Neural cell (in vitro differentiated cells): ENCODE measurements around the gene VPS26C. TPM values are rescaled to one million over a fixed set of nuclear protein-coding genes. Genes with fewer than 3 reads are reported as not detected.

ENCODE experiments used
- H2AFZ ChIP-seq: fragments of 200-600, 300-800 bp; sonication (generic), shearing (Covaris generic); 2 replicates; pipeline ENCODE4 v1.6.0; 2014; ENCODE audit warnings: low read depth, mild to moderate bottlenecking, antibody characterized with exemption, low read length, moderate library complexity
- H3F3A ChIP-seq: fragments of 200-600 bp; shearing (Covaris generic); 2 replicates; pipeline ENCODE4 v1.6.1; 2016; ENCODE audit warnings: mild to moderate bottlenecking, moderate library complexity, mixed read lengths, antibody characterized with exemption, low read length; ENCODE audit not compliant: insufficient read depth, poor library complexity, severe bottlenecking
- H3K27ac ChIP-seq: fragments of 200-600, 300-800 bp; sonication (generic), shearing (Covaris generic); 2 replicates; pipeline ENCODE4 v1.5.1; 2014; ENCODE audit warnings: mild to moderate bottlenecking, low read length, moderate library complexity
- H3K27me3 ChIP-seq: fragments of 300-800, 200-600 bp; sonication (generic), shearing (Covaris generic); 2 replicates; pipeline ENCODE4 v1.6.0; 2014; ENCODE audit warnings: mild to moderate bottlenecking, low read depth, low read length, moderate library complexity; ENCODE audit not compliant: insufficient read depth
- H3K36me3 ChIP-seq: fragments of 300-800, 200-600 bp; sonication (generic), shearing (Covaris generic); 2 replicates; pipeline ENCODE4 v1.5.1; 2014; ENCODE audit warnings: mild to moderate bottlenecking, antibody characterized with exemption, low read length, moderate library complexity; ENCODE audit not compliant: insufficient read depth
- H3K4me2 ChIP-seq: fragments of 300-800, 200-600 bp; sonication (generic), shearing (Covaris generic); 2 replicates; pipeline ENCODE4 v1.6.0; 2014; ENCODE audit warnings: mild to moderate bottlenecking, low read length
- H3K4me3 ChIP-seq: fragments of 300-800, 200-600 bp; sonication (generic), shearing (Covaris generic); 2 replicates; pipeline ENCODE4 v1.5.1; 2014; ENCODE audit warnings: mild to moderate bottlenecking, low read length, moderate library complexity
- H3K79me2 ChIP-seq: fragments of 200-600 bp; shearing (Covaris generic); replicated peaks from 2 replicates; pipeline ENCODE4 v1.6.0; 2014; ENCODE audit warnings: mild to moderate bottlenecking, low read length, moderate library complexity; ENCODE audit not compliant: insufficient read depth
- H3K9ac ChIP-seq: fragments of 300-800, 200-600 bp; sonication (generic), shearing (Covaris generic); 2 replicates; pipeline ENCODE4 v1.6.1; 2016; ENCODE audit warnings: mild to moderate bottlenecking, low read length, mixed read lengths
- H3K9me2 ChIP-seq: fragments of 200-600 bp; shearing (Covaris generic); 2 replicates; pipeline ENCODE4 v1.6.1; 2016; ENCODE audit warnings: mild to moderate bottlenecking, low read length, mixed read lengths; ENCODE audit not compliant: insufficient read depth
- H3K9me3 ChIP-seq: fragments of 200-600, 300-800 bp; sonication (generic), shearing (Covaris generic); 2 replicates; pipeline ENCODE4 v1.6.1; 2016; ENCODE audit warnings: mild to moderate bottlenecking, mixed run types, low read length, moderate library complexity, mixed read lengths
- H4K20me1 ChIP-seq: fragments of 200-600 bp; shearing (Covaris generic); 2 replicates; pipeline ENCODE4 v1.6.1; 2016; ENCODE audit warnings: mild to moderate bottlenecking, mixed run types; ENCODE audit not compliant: insufficient read depth
- CTCF ChIP-seq: fragments of 450-650 bp; IDR thresholded peaks from 2 replicates; pipeline ENCODE4 v1.5.1; 2014; ENCODE audit warnings: antibody characterized with exemption, mild to moderate bottlenecking, moderate library complexity; ENCODE audit not compliant: poor library complexity, severe bottlenecking
- EP300 ChIP-seq: fragments of 450-650 bp; conservative IDR thresholded peaks from 2 replicates; pipeline ENCODE4 v1.6.1; 2014; ENCODE audit warnings: antibody characterized with exemption, mild to moderate bottlenecking, moderate library complexity; ENCODE audit not compliant: poor library complexity, severe bottlenecking
- EZH2 ChIP-seq: fragments of 200-600, 300-800 bp; shearing (Covaris generic), sonication (generic); IDR thresholded peaks from 2 replicates; pipeline ENCODE4 v1.6.1; 2014; ENCODE audit warnings: antibody characterized with exemption, low read length, borderline replicate concordance, mild to moderate bottlenecking; ENCODE audit not compliant: insufficient read depth, poor library complexity, severe bottlenecking
- MXI1 ChIP-seq: fragments of 450-650 bp; conservative IDR thresholded peaks from 2 replicates; pipeline ENCODE4 v1.6.1; 2014; ENCODE audit warnings: antibody characterized with exemption, mild to moderate bottlenecking; ENCODE audit not compliant: poor library complexity, severe bottlenecking
- POLR2AphosphoS5 ChIP-seq: IDR thresholded peaks from 2 replicates; pipeline ENCODE4 v1.6.1; 2012
- RAD21 ChIP-seq: fragments of 450-650 bp; conservative IDR thresholded peaks from 2 replicates; pipeline ENCODE4 v1.6.1; 2014; ENCODE audit warnings: antibody characterized with exemption, mild to moderate bottlenecking, moderate library complexity
- REST ChIP-seq: IDR thresholded peaks from 2 replicates; pipeline ENCODE4 v1.6.1; 2012; ENCODE audit warnings: borderline replicate concordance
- SMC3 ChIP-seq: fragments of 450-650 bp; conservative IDR thresholded peaks from 2 replicates; pipeline ENCODE4 v1.6.1; 2014; ENCODE audit warnings: antibody characterized with exemption, mild to moderate bottlenecking, moderate library complexity; ENCODE audit not compliant: poor library complexity
- TAF1 ChIP-seq: IDR thresholded peaks from 2 replicates; pipeline ENCODE4 v1.6.1; 2012; ENCODE audit warnings: low read depth
- polyA plus RNA-seq: library from polyadenylated mRNA; depleted of rRNA; stranded (reverse); fragments of >200 nt; gene quantifications from 2 replicates; pipeline ENCODE4 v1.2.3, GENCODE V29; 2014

VPS26C gene
- polyA plus RNA-seq, 1 donor from 2014 or later, result 55.5 TPM

- Histone ChIP-seq H3K4me2 (no peak overlapping the region), H3K9ac (no peak overlapping the region), H3K9me2 (no peaks in the 10 kb centered on the region), H3K79me2 (peaks cover 13% of the 10 kb centered on the region), H3F3A (no peaks in the 10 kb centered on the region), H3K36me3 (peaks cover 31% of the 10 kb centered on the region), H3K4me3 (no peak overlapping the region), H4K20me1 (no peaks in the 10 kb centered on the region), H3K27me3 (no peaks in the 10 kb centered on the region), H2AFZ (no peak overlapping the region), H3K27ac (no peak overlapping the region), H3K9me3 (no peaks in the 10 kb centered on the region)
- TF ChIP-seq REST (no peak), SMC3 (no peak), POLR2AphosphoS5 (no peak), MXI1 (no peak), EP300 (no peak), TAF1 (no peak), CTCF (no peak), EZH2 (no peak), RAD21 (no peak)
Observed at GRCh38 chr21:37182222-37182621, 84.9 kb downstream of the VPS26C start.

GRCh38 chr21:37181059-37181458 is 86.1 kb downstream of the VPS26C start:
- Histone ChIP-seq H3F3A (no peaks in the 10 kb centered on the region), H3K27me3 (no peaks in the 10 kb centered on the region), H2AFZ (no peak overlapping the region), H3K4me2 (no peak overlapping the region), H3K27ac (no peak overlapping the region), H3K9me2 (no peaks in the 10 kb centered on the region), H3K4me3 (no peak overlapping the region), H4K20me1 (no peaks in the 10 kb centered on the region), H3K79me2 (peaks cover 13% of the 10 kb centered on the region), H3K9ac (no peak overlapping the region), H3K9me3 (no peaks in the 10 kb centered on the region), H3K36me3 (peaks cover 29% of the 10 kb centered on the region)
- no peak for TF ChIP-seq EZH2

GRCh38 chr21:37176716-37177115 is 90.4 kb downstream of the VPS26C start:
- Histone ChIP-seq H3K27me3 (no peaks in the 10 kb centered on the region), H3K36me3 (peaks cover 16% of the 10 kb centered on the region), H4K20me1 (no peaks in the 10 kb centered on the region), H3K27ac (no peak overlapping the region), H2AFZ (no peak overlapping the region), H3K4me2 (no peak overlapping the region), H3K9ac (no peak overlapping the region), H3K9me3 (no peaks in the 10 kb centered on the region), H3F3A (no peaks in the 10 kb centered on the region), H3K9me2 (no peaks in the 10 kb centered on the region), H3K4me3 (no peak overlapping the region), H3K79me2 (peaks cover 20% of the 10 kb centered on the region)
- no peak for TF ChIP-seq EP300
- no peak for TF ChIP-seq POLR2AphosphoS5
- TF ChIP-seq MXI1, result no peak
- TF ChIP-seq SMC3, result no peak
- no peak for TF ChIP-seq EZH2
- TF ChIP-seq TAF1, result no peak
- TF ChIP-seq RAD21, result no peak
- TF ChIP-seq REST, result no peak
- no peak for TF ChIP-seq CTCF
